Skeletal muscle satellite cell (primary cell): Measurements from ENCODE around the gene PLPPR1.
"Not testable (repeated sequence)": the region's sequence is repeated elsewhere in the genome, so short reads cannot be mapped to it uniquely, and the experiment has no call there.

Source experiments
- H3K27me3 ChIP-seq: 2 replicates; pipeline ENCODE4 v1.7.0; 2013; ENCODE audit warnings: low read length; ENCODE audit not compliant: control insufficient read depth, insufficient read depth
- H3K36me3 ChIP-seq: 2 replicates; pipeline ENCODE4 v1.7.0; 2013; ENCODE audit warnings: mild to moderate bottlenecking, control low read depth, low read length; ENCODE audit not compliant: insufficient read depth
- H3K4me1 ChIP-seq: 2 replicates; pipeline ENCODE4 v1.7.0; 2013; ENCODE audit warnings: low read length; ENCODE audit not compliant: control insufficient read depth, insufficient read depth
- H3K4me2 ChIP-seq: 2 replicates; pipeline ENCODE4 v1.7.0; 2013; ENCODE audit warnings: mild to moderate bottlenecking, low read length
- H3K4me3 ChIP-seq: 2 replicates; pipeline ENCODE4 v1.7.0; 2013; ENCODE audit warnings: low read length
- H3K9ac ChIP-seq: 2 replicates; pipeline ENCODE4 v1.7.0; 2013; ENCODE audit warnings: mild to moderate bottlenecking, low read depth, low read length, moderate library complexity
- H3K9me3 ChIP-seq: replicated peaks from 2 replicates; pipeline ENCODE4 v1.7.0; 2013; ENCODE audit warnings: mild to moderate bottlenecking, control low read depth, low read length

PLPPR1 gene

GRCh38 chr9:101027236-101027635, 1.3 kb upstream of the PLPPR1 start:
- H3K9ac ChIP-seq: no peak overlapping the region
- no peaks in the 10 kb centered on the region for H3K9me3 ChIP-seq
- no peak overlapping the region for H3K4me3 ChIP-seq
- H3K27me3 ChIP-seq: peaks cover 46% of the 10 kb centered on the region
- H3K4me2 ChIP-seq: no peak overlapping the region
- no peaks in the 10 kb centered on the region for H3K36me3 ChIP-seq
- peaks cover 6% of the 10 kb centered on the region for H3K4me1 ChIP-seq

DNA sequence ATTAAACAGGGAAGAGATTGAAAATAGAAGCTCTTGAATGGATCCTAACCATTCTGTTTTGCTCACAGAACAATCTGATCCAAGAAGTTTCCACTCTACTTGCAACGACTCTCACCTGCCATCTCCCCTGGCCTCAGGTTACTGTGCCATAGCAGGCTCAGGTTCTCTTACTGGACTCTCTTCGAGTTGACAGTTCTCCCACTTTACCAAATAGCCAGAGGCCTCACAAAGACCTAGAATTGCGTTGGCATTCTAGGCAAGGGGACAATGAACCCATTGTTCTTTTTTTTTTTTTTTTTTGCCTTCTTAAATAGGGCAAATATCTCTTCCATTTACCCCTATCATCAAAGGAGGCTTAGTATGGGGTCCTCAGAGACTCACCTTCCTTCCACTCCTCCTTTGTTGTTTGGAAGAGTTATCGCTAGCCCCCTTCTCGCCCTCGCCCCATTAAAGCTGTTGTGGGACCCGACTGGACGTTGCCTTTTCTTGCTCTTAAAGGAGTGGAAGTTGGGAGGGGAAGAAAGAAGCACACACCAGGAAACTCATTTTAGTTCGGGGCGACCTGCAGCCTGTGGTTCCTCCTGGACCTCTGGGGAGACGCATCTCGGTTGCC, 688 bp upstream of the PLPPR1 start:
- Histone ChIP-seq H3K9ac (no peak overlapping the region), H3K4me1 (peaks cover 6% of the 10 kb centered on the region), H3K27me3 (peaks cover 46% of the 10 kb centered on the region), H3K36me3 (no peaks in the 10 kb centered on the region), H3K4me3 (peak overlapping the region; percentile 78), H3K9me3 (no peaks in the 10 kb centered on the region), H3K4me2 (peak overlapping the region; percentile 96)

- peak overlapping the region; percentile 78 for H3K4me3 ChIP-seq
- H3K9me3 ChIP-seq: no peaks in the 10 kb centered on the region
- H3K27me3 ChIP-seq: peaks cover 46% of the 10 kb centered on the region
- H3K36me3 ChIP-seq: no peaks in the 10 kb centered on the region
- peak overlapping the region; percentile 96 for H3K4me2 ChIP-seq
- H3K9ac ChIP-seq: no peak overlapping the region
- peaks cover 6% of the 10 kb centered on the region for H3K4me1 ChIP-seq
Observed at GRCh38 chr9:101029315-101030085, 973 bp downstream of the PLPPR1 start.

DNA sequence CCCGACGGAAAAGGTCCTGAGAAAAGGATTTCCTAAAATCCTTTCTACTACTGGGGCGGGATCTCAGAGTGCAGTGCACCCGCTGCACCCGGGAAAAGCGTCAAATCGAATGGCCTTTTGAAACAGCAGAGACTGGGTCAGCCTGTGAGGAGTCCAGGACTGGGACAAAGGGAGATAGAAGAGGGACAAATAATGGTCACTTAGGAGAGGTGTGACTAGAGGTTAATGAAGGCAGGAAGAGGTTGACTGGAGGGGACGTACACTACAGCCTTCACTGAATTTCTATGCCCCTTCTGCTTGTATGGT, 1.5 kb downstream of the PLPPR1 start:
- Histone ChIP-seq H3K9me3 (no peaks in the 10 kb centered on the region), H3K4me2 (no peak overlapping the region), H3K27me3 (peaks cover 46% of the 10 kb centered on the region), H3K9ac (no peak overlapping the region), H3K4me3 (no peak overlapping the region), H3K36me3 (no peaks in the 10 kb centered on the region), H3K4me1 (peaks cover 6% of the 10 kb centered on the region)

DNA sequence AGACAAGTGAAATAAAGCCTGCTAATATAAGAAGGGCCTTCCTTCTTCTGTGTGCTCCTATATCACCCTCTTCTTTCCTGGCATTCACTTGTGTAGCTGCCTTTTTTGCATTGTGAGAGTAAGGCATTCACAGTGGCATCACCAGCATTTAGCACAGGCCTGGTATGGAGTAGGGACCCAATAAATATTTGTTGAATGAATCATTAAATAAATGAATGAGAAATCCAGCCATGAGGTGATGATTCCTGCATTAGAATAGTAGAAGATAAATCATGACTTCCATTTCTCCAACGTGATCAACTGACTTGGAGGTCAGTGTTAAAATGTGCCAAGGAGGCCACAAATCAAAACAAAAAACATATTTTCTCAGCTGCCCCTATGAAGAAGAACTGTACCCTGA, 3.9 kb downstream of the PLPPR1 start:
- Histone ChIP-seq H3K27me3 (peaks cover 28% of the 10 kb centered on the region), H3K9ac (no peak overlapping the region), H3K4me1 (peaks cover 6% of the 10 kb centered on the region), H3K4me2 (no peak overlapping the region), H3K36me3 (no peaks in the 10 kb centered on the region), H3K9me3 (no peaks in the 10 kb centered on the region), H3K4me3 (no peak overlapping the region)

DNA sequence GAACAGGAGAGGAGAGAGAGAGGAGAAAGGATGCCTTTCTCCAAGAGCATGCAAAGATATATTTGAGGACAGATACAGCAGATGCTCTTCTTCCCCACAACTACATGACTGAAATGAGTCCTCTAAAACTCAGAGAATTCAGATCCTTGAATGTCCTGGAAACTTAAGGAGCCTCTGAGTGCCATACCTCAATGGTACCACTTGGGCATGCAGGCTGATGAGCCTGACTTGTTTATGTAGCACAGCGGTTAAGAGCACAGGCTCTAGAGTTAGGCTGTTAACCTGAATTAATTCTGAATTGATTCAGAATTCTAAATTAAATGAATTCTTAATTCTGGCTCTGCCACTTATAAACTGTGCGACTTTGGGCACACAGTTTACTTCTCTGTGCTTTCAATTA, 5.7 kb downstream of the PLPPR1 start:
- Histone ChIP-seq H3K4me3 (no peak overlapping the region), H3K4me1 (peaks cover under 1% of the 10 kb centered on the region), H3K9ac (no peak overlapping the region), H3K9me3 (no peaks in the 10 kb centered on the region), H3K36me3 (no peaks in the 10 kb centered on the region), H3K27me3 (peaks cover 15% of the 10 kb centered on the region), H3K4me2 (no peak overlapping the region)

GRCh38 chr9:101035098-101035497, 6.6 kb downstream of the PLPPR1 start:
- Histone ChIP-seq H3K4me3 (no peak overlapping the region), H3K27me3 (peaks cover 6% of the 10 kb centered on the region), H3K4me1 (no peaks in the 10 kb centered on the region), H3K36me3 (no peaks in the 10 kb centered on the region), H3K4me2 (no peak overlapping the region), H3K9ac (no peak overlapping the region), H3K9me3 (no peaks in the 10 kb centered on the region)

DNA sequence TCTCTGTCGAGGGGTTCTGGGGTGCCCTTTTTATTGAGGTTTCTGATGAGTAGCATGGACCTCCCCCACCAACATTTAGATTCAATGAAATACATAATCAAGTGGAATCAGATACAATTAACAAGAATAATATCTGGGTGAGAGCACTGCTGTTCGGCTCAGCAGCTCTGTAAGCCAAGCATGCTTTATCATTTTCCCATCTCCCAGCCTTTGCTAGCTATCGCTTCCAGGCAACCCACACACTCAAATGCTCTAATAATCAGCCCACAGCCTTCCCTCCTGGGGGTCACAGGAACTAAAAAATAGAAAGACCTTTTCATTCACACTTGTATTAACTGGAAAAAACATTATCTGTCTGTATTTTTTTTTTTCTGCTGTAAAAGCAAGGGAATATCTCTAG, 8.9 kb downstream of the PLPPR1 start:
- H3K36me3 ChIP-seq: no peaks in the 10 kb centered on the region
- H3K9me3 ChIP-seq: no peaks in the 10 kb centered on the region
- H3K27me3 ChIP-seq: no peaks in the 10 kb centered on the region
- H3K4me1 ChIP-seq: no peaks in the 10 kb centered on the region
- no peak overlapping the region for H3K4me2 ChIP-seq
- H3K4me3 ChIP-seq: no peak overlapping the region
- H3K9ac ChIP-seq: no peak overlapping the region

DNA sequence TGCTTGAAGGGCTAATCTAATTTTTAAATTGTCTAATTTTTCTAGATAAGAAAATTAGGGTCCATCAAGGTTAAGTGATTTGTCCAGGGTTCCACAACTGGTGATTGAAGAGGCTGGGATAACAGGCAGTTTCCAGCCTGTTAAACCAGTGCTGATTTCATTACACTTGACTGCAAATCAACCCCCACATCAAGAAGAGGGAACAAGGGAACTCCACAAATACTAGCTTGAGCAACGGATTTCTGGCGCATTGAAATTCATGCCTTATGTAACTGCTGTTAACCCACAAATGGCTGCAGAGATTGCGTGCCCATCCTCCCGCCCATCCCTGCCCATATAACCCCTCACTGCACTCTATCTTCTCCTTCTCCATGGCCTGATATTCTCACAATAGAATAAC, 10.0 kb downstream of the PLPPR1 start:
- Histone ChIP-seq H3K4me1 (no peaks in the 10 kb centered on the region), H3K4me2 (no peak overlapping the region), H3K9ac (no peak overlapping the region), H3K36me3 (no peaks in the 10 kb centered on the region), H3K9me3 (no peaks in the 10 kb centered on the region), H3K27me3 (no peaks in the 10 kb centered on the region), H3K4me3 (no peak overlapping the region)

- not testable (repeated sequence) for H3K4me1 ChIP-seq, H3K27me3 ChIP-seq
Observed at GRCh38 chr9:101039581-101039980, 11.1 kb downstream of the PLPPR1 start.

GRCh38 chr9:101047848-101048397, 19.4 kb downstream of the PLPPR1 start:
- Histone ChIP-seq H3K4me1 (no peaks in the 10 kb centered on the region), H3K9ac (no peak overlapping the region), H3K4me2 (no peak overlapping the region), H3K27me3 (no peaks in the 10 kb centered on the region), H3K9me3 (no peaks in the 10 kb centered on the region), H3K36me3 (no peaks in the 10 kb centered on the region), H3K4me3 (no peak overlapping the region)

More at GRCh38 chr9:101039581-101039980, 11.1 kb downstream of the PLPPR1 start:
- H3K4me3 ChIP-seq, H3K9me3 ChIP-seq, H3K36me3 ChIP-seq, H3K4me2 ChIP-seq, H3K9ac ChIP-seq: not testable (repeated sequence)

DNA sequence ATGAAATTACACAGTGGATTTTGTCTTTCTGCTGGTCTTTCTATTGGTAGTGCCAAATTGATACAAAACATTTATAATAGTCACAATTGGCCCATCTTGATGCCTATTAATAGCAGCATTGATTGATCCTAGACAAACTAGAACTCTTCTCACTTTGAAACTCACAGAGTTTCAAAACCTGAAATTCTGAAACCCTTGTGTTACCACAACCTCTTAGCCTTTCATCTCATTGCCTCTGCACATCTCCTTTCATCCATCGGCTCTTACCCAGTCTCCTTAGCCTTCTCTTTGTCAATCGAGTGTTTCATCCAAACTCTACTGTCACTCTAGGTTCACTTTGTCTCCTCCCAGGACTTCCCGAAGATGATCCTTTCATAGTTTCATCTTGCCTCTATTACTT, 22.1 kb downstream of the PLPPR1 start:
- Histone ChIP-seq H3K4me1 (no peaks in the 10 kb centered on the region), H3K9me3 (no peaks in the 10 kb centered on the region), H3K27me3 (no peaks in the 10 kb centered on the region), H3K4me3 (no peak overlapping the region), H3K9ac (no peak overlapping the region), H3K36me3 (no peaks in the 10 kb centered on the region), H3K4me2 (no peak overlapping the region)
